Measurements from ENCODE around the gene POLR2C.
A peak's percentile ranks its signal among the peaks of the same experiment; 100 is the strongest.

The POLR2C gene

GRCh38 chr16:57452021-57452420 lies 10.5 kb upstream of the POLR2C start:
- no peak for DNase-seq (ENCODE audit: low read depth)

- DNase-seq (ENCODE audit: low read depth) = no peak
Measured at GRCh38 chr16:57462978-57463362, 491 bp downstream of the POLR2C start.

- DNase-seq (ENCODE audit: low read depth) = no peak
Measured at GRCh38 chr16:57464523-57464922, 2.0 kb downstream of the POLR2C start.

- DNase-seq (ENCODE audit: low read depth) = no peak
Measured at GRCh38 chr16:57468346-57468745, 5.9 kb downstream of the POLR2C start.

- DNase-seq (ENCODE audit: low read depth) = no peak
Measured at GRCh38 chr16:57469046-57469445, 6.6 kb downstream of the POLR2C start.

GRCh38 chr16:57469917-57470470 lies 7.5 kb downstream of the POLR2C start:
- DNase-seq (ENCODE audit: low read depth) = no peak

GRCh38 chr16:57470711-57471110 lies 8.2 kb downstream of the POLR2C start:
- no peak for DNase-seq (ENCODE audit: low read depth)

GRCh38 chr16:57471209-57471608 lies 8.7 kb downstream of the POLR2C start:
- DNase-seq (ENCODE audit: low read depth) = no peak

- DNase-seq (ENCODE audit: low read depth) = no peak
Measured at GRCh38 chr16:57471852-57472664, 9.6 kb downstream of the POLR2C start.

- DNase-seq (ENCODE audit: low read depth) = no peak
Measured at GRCh38 chr16:57472665-57473060, 10.2 kb downstream of the POLR2C start.

- no peak for DNase-seq (ENCODE audit: low read depth)
Measured at GRCh38 chr16:57473176-57473840, 10.8 kb downstream of the POLR2C start.

- DNase-seq (ENCODE audit: low read depth) = no peak
Measured at GRCh38 chr16:57473906-57474305, 11.4 kb downstream of the POLR2C start.

GRCh38 chr16:57474671-57475661 lies 12.5 kb downstream of the POLR2C start:
- DNase-seq (ENCODE audit: low read depth) = no peak

- DNase-seq (ENCODE audit: low read depth) = peak; percentile 45
Measured at GRCh38 chr16:57475711-57476339, 13.3 kb downstream of the POLR2C start.

GRCh38 chr16:57476546-57477410 lies 14.3 kb downstream of the POLR2C start:
- DNase-seq (ENCODE audit: low read depth) = no peak

GRCh38 chr16:57477531-57478202 lies 15.2 kb downstream of the POLR2C start:
- no peak for DNase-seq (ENCODE audit: low read depth)

GRCh38 chr16:57478396-57479204 lies 16.1 kb downstream of the POLR2C start:
- no peak for DNase-seq (ENCODE audit: low read depth)

GRCh38 chr16:57479205-57479975 lies 16.9 kb downstream of the POLR2C start:
- no peak for DNase-seq (ENCODE audit: low read depth)
